Smooth muscle cell of the brain vasculature (primary cell): ENCODE data around the gene LYPD1.

Source experiments
- DNase-seq: peaks from one replicate; pipeline ENCODE4 v3.0.0-alpha.2; 2012; ENCODE audit warnings: low read depth, low spot score

Gene LYPD1

GRCh38 chr2:132668987-132669907 is 758 bp downstream of the LYPD1 start:
- no peak for DNase-seq

GRCh38 chr2:132668189-132668823 is 1.7 kb downstream of the LYPD1 start:
- no peak for DNase-seq

- DNase-seq, result no peak
Measured at GRCh38 chr2:132667706-132668105, 2.3 kb downstream of the LYPD1 start.

- no peak for DNase-seq
Measured at GRCh38 chr2:132665401-132666140, 4.4 kb downstream of the LYPD1 start.

GRCh38 chr2:132664096-132664495 is 5.9 kb downstream of the LYPD1 start:
- DNase-seq, result no peak

GRCh38 chr2:132662732-132663131 is 7.3 kb downstream of the LYPD1 start:
- DNase-seq, result peak; percentile 66

- DNase-seq, result no peak
Measured at GRCh38 chr2:132659331-132659730, 10.7 kb downstream of the LYPD1 start.

GRCh38 chr2:132656266-132656975 is 13.6 kb downstream of the LYPD1 start:
- DNase-seq, result no peak

- no peak for DNase-seq
Measured at GRCh38 chr2:132654968-132655367, 15.0 kb downstream of the LYPD1 start.

GRCh38 chr2:132654335-132654734 is 15.7 kb downstream of the LYPD1 start:
- no peak for DNase-seq

- no peak for DNase-seq
Measured at GRCh38 chr2:132652474-132652873, 17.5 kb downstream of the LYPD1 start.

GRCh38 chr2:132651115-132652045 is 18.6 kb downstream of the LYPD1 start:
- DNase-seq, result peak; percentile 29

GRCh38 chr2:132646540-132647108 is 23.4 kb downstream of the LYPD1 start:
- DNase-seq, result no peak

- no peak for DNase-seq
Measured at GRCh38 chr2:132645722-132646539, 24.1 kb downstream of the LYPD1 start.

- no peak for DNase-seq
Measured at GRCh38 chr2:132645176-132645575, 24.8 kb downstream of the LYPD1 start.

GRCh38 chr2:132642415-132642814 is 27.6 kb downstream of the LYPD1 start:
- no peak for DNase-seq

- no peak for DNase-seq
Measured at GRCh38 chr2:132641819-132642218, 28.2 kb downstream of the LYPD1 start.

GRCh38 chr2:132640116-132640515 is 29.9 kb downstream of the LYPD1 start:
- no peak for DNase-seq

- DNase-seq, result no peak
Measured at GRCh38 chr2:132638313-132639040, 31.5 kb downstream of the LYPD1 start.
